ENCODE measurements around the gene AASS.

The AASS gene

GRCh38 chr7:122133477-122133876, 10.6 kb downstream of the AASS start:
- peaks cover 25% of the 10 kb centered on the region; the same call in 1 of the 2 replicates for H4K20me1 ChIP-seq

GRCh38 chr7:122132341-122132740, 11.7 kb downstream of the AASS start:
- Histone ChIP-seq H3K9ac (no peak overlapping the region), H3K27ac (no peak overlapping the region), H3K4me3 (no peak overlapping the region), H3K4me1 (peaks cover 9% of the 10 kb centered on the region), H4K20me1 (peaks cover 20% of the 10 kb centered on the region; the same call in 1 of the 2 replicates), H3K36me3 (peaks cover 12% of the 10 kb centered on the region), H3K9me3 (no peaks in the 10 kb centered on the region), H3K27me3 (no peaks in the 10 kb centered on the region), H3K4me2 (no peak overlapping the region)
- TF ChIP-seq Cebpa-rat (IDR thresholded peaks at IDR 0.05): no peak

More at GRCh38 chr7:122133477-122133876, 10.6 kb downstream of the AASS start:
- H3K9me3 ChIP-seq: no peaks in the 10 kb centered on the region
- no peak overlapping the region for H3K4me3 ChIP-seq
- peaks cover 8% of the 10 kb centered on the region for H3K36me3 ChIP-seq
- no peak overlapping the region for H3K4me2 ChIP-seq
- no peaks in the 10 kb centered on the region; the same call in 1 of the 2 replicates for H3K27me3 ChIP-seq
- no peak overlapping the region for H3K9ac ChIP-seq
- no peak overlapping the region for H3K27ac ChIP-seq
- peaks cover 14% of the 10 kb centered on the region for H3K4me1 ChIP-seq
- TF ChIP-seq Cebpa-rat (IDR thresholded peaks at IDR 0.05): no peak

GRCh38 chr7:122123746-122124145, 20.3 kb downstream of the AASS start:
- no peak overlapping the region for H3K9ac ChIP-seq

GRCh38 chr7:122118757-122119156, 25.3 kb downstream of the AASS start:
- Histone ChIP-seq H3K27me3 (no peaks in the 10 kb centered on the region), H3K36me3 (peaks cover 64% of the 10 kb centered on the region), H3K9ac (no peak overlapping the region)

More at GRCh38 chr7:122123746-122124145, 20.3 kb downstream of the AASS start:
- Histone ChIP-seq H3K27ac (no peak overlapping the region), H3K9me3 (no peaks in the 10 kb centered on the region), H3K4me2 (no peak overlapping the region), H3K4me3 (no peak overlapping the region), H4K20me1 (no peaks in the 10 kb centered on the region), H3K27me3 (no peaks in the 10 kb centered on the region), H3K36me3 (peaks cover 31% of the 10 kb centered on the region), H3K4me1 (no peaks in the 10 kb centered on the region)
- TF ChIP-seq Cebpa-rat (IDR thresholded peaks at IDR 0.05): no peak

GRCh38 chr7:122103064-122103463, 41.0 kb downstream of the AASS start:
- Histone ChIP-seq H3K27ac (no peak overlapping the region), H3K4me2 (no peak overlapping the region), H3K9ac (no peak overlapping the region), H3K9me3 (peaks cover 35% of the 10 kb centered on the region), H3K4me3 (no peak overlapping the region), H4K20me1 (no peaks in the 10 kb centered on the region), H3K36me3 (peaks cover 53% of the 10 kb centered on the region), H3K27me3 (no peaks in the 10 kb centered on the region), H3K4me1 (no peaks in the 10 kb centered on the region)
- TF ChIP-seq Cebpa-rat (IDR thresholded peaks at IDR 0.05): no peak

More at GRCh38 chr7:122118757-122119156, 25.3 kb downstream of the AASS start:
- Histone ChIP-seq H3K4me1 (no peaks in the 10 kb centered on the region), H3K27ac (no peak overlapping the region), H3K9me3 (no peaks in the 10 kb centered on the region), H3K4me2 (no peak overlapping the region), H3K4me3 (no peak overlapping the region), H4K20me1 (no peaks in the 10 kb centered on the region)
- no peak for TF ChIP-seq Cebpa-rat (IDR thresholded peaks at IDR 0.05)

- Histone ChIP-seq H3K9ac (no peak overlapping the region), H3K4me2 (no peak overlapping the region), H3K27me3 (no peaks in the 10 kb centered on the region), H3K27ac (no peak overlapping the region), H3K36me3 (peaks cover 29% of the 10 kb centered on the region), H4K20me1 (no peaks in the 10 kb centered on the region), H3K4me3 (no peak overlapping the region), H3K4me1 (no peaks in the 10 kb centered on the region), H3K9me3 (peaks cover 16% of the 10 kb centered on the region)
- no peak for TF ChIP-seq Cebpa-rat (IDR thresholded peaks at IDR 0.05)
These were observed 44.0 kb downstream of the AASS start for GRCh38 chr7:122100021-122100420.

GRCh38 chr7:122095642-122096041, 48.4 kb downstream of the AASS start:
- Histone ChIP-seq H3K36me3 (peaks cover 14% of the 10 kb centered on the region), H3K27me3 (no peaks in the 10 kb centered on the region), H3K4me1 (no peaks in the 10 kb centered on the region), H4K20me1 (no peaks in the 10 kb centered on the region), H3K4me2 (no peak overlapping the region), H3K9ac (no peak overlapping the region), H3K4me3 (no peak overlapping the region), H3K27ac (no peak overlapping the region), H3K9me3 (no peaks in the 10 kb centered on the region)
- no peak for TF ChIP-seq Cebpa-rat (IDR thresholded peaks at IDR 0.05)

- Histone ChIP-seq H3K4me3 (no peak overlapping the region), H4K20me1 (no peaks in the 10 kb centered on the region), H3K9me3 (no peaks in the 10 kb centered on the region), H3K4me1 (no peaks in the 10 kb centered on the region), H3K27me3 (no peaks in the 10 kb centered on the region), H3K4me2 (no peak overlapping the region), H3K9ac (no peak overlapping the region), H3K27ac (no peak overlapping the region), H3K36me3 (peaks cover 22% of the 10 kb centered on the region)
- TF ChIP-seq Cebpa-rat (IDR thresholded peaks at IDR 0.05): no peak
These were observed 49.5 kb downstream of the AASS start for GRCh38 chr7:122094549-122094948.

- Histone ChIP-seq H3K4me3 (no peak overlapping the region), H3K9ac (no peak overlapping the region), H3K4me1 (no peaks in the 10 kb centered on the region), H4K20me1 (no peaks in the 10 kb centered on the region), H3K36me3 (peaks cover 27% of the 10 kb centered on the region), H3K27ac (no peak overlapping the region), H3K9me3 (no peaks in the 10 kb centered on the region), H3K4me2 (no peak overlapping the region), H3K27me3 (no peaks in the 10 kb centered on the region)
- TF ChIP-seq Cebpa-rat (IDR thresholded peaks at IDR 0.05): no peak
These were observed 50.9 kb downstream of the AASS start for GRCh38 chr7:122092964-122093797.

- Histone ChIP-seq H4K20me1 (no peaks in the 10 kb centered on the region), H3K4me1 (peaks cover 1% of the 10 kb centered on the region), H3K9me3 (peaks cover 1% of the 10 kb centered on the region; the same call in 1 of the 2 replicates), H3K4me2 (no peak overlapping the region), H3K36me3 (peaks cover 57% of the 10 kb centered on the region), H3K4me3 (no peak overlapping the region), H3K27me3 (no peaks in the 10 kb centered on the region), H3K27ac (no peak overlapping the region), H3K9ac (no peak overlapping the region)
- no peak for TF ChIP-seq Cebpa-rat (IDR thresholded peaks at IDR 0.05)
These were observed 61.4 kb downstream of the AASS start for GRCh38 chr7:122082670-122083069.
